Astrocyte of the spinal cord (primary cell): ENCODE results near the gene RBM7.

Experiments used
- DNase-seq: peaks from one replicate; pipeline ENCODE4 v3.0.0; 2011; ENCODE audit warnings: low read depth, low spot score
- H3K4me3 ChIP-seq: 2 replicates; pipeline ENCODE4 v1.5.1; 2011; ENCODE audit warnings: low read depth, mild to moderate bottlenecking, low read length, moderate library complexity
- in situ Hi-C: cut with HindIII; loops from 2 replicates; pipeline ENCODE4 v1.10.0; 2017; ENCODE audit warnings: low sequenced_read_pairs
- TF ChIP-seq, protein P1 (sequence below): IDR thresholded peaks from 2 replicates; pipeline ENCODE4 v1.5.1; 2012; ENCODE audit warnings: low read depth, mild to moderate bottlenecking, low read length, inconsistent platforms

Gene RBM7

DNA sequence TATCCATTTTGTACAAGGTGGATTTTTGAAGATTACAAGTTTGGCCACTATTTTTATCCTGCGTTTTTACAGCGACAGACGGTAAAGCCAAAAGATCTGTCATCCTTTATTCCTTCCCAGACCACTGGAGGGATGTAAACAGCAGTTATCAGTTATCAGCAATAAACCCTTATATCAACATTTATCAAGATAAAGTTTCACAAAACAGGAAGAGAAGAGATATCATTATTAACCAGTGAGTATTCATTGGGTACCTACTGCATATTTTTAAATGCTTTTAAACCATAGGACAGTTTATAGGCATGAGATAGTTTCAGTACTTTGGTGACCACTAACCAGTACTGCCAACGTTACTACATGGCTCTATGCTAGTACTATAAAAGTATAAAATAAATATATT is 32.9 kb downstream of the RBM7 start:
- in situ Hi-C loops, result no loop called here
- DNase-seq, result no peak
- H3K4me3 ChIP-seq, result no peak overlapping the region
- TF ChIP-seq, protein P1, sequence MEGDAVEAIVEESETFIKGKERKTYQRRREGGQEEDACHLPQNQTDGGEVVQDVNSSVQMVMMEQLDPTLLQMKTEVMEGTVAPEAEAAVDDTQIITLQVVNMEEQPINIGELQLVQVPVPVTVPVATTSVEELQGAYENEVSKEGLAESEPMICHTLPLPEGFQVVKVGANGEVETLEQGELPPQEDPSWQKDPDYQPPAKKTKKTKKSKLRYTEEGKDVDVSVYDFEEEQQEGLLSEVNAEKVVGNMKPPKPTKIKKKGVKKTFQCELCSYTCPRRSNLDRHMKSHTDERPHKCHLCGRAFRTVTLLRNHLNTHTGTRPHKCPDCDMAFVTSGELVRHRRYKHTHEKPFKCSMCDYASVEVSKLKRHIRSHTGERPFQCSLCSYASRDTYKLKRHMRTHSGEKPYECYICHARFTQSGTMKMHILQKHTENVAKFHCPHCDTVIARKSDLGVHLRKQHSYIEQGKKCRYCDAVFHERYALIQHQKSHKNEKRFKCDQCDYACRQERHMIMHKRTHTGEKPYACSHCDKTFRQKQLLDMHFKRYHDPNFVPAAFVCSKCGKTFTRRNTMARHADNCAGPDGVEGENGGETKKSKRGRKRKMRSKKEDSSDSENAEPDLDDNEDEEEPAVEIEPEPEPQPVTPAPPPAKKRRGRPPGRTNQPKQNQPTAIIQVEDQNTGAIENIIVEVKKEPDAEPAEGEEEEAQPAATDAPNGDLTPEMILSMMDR, result no peak

GRCh38 chr11:114438303-114438702 is 37.8 kb downstream of the RBM7 start:
- H3K4me3 ChIP-seq, result no peak overlapping the region
- DNase-seq, result no peak
- in situ Hi-C loops, result no loop called here
- TF ChIP-seq, protein P1, result no peak

DNA sequence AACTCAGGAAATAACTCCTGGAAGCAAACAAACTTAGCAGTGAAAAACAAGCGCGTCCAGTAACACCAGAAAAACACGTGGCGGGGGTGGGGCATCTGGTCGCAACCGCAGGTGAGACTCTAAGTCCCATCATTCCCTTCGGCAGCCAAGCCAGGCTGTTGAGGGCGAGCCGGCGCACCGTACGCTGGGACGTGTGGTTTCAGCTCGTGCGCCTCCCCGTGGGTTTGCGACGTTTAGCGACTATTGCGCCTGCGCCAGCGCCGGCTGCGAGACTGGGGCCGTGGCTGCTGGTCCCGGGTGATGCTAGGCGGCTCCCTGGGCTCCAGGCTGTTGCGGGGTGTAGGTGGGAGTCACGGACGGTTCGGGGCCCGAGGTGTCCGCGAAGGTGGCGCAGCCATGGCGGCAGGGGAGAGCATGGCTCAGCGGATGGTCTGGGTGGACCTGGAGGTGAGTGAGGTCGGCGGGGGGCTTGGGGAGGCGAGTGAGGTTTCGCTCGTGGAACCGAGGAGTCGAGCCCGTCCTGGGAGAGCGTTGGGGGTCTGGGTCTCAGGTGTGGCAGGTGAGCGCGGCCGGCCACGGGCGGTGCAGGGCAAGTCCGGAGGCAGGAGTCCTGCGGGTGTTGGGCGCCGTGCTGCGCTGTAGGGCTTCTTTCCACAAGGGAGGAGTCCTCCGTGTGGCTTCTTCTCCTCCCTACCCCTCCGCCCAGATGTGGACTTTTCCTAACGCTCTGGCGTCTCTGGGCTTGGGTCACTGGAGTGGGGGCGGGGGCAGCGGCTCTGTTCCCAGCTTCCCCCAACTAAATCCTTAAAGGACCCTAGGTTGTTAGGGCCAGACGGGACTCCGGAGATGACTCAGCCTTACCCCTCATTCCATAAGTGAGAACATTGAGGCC is 39.0 kb downstream of the RBM7 start, which contains the start of gene REXO2:
REXO2 (plus strand) TSS at position 239 of the 892 bp plus-strand sequence; CDS start at position 301, 62 bp downstream.
- peak; percentile 95 for DNase-seq
- in situ Hi-C loops, result no loop called here
- H3K4me3 ChIP-seq, result peak within 1 kb of the TSS; percentile 100
- TF ChIP-seq, protein P1, result peak; percentile 35

GRCh38 chr11:114440121-114440860 is 39.8 kb downstream of the RBM7 start:
- in situ Hi-C loops, result no loop called here

GRCh38 chr11:114440971-114441763 is 40.7 kb downstream of the RBM7 start:
- H3K4me3 ChIP-seq, result peak overlapping the region; percentile 100

More at GRCh38 chr11:114440121-114440860, 39.8 kb downstream of the RBM7 start:
- peak overlapping the region; percentile 100 for H3K4me3 ChIP-seq
- no peak for DNase-seq
- TF ChIP-seq, protein P1, result no peak

More at GRCh38 chr11:114440971-114441763, 40.7 kb downstream of the RBM7 start:
- DNase-seq, result no peak
- TF ChIP-seq, protein P1, result no peak
- in situ Hi-C loops, result no loop called here
